PFSK-1 (cell line): ENCODE measurements around the gene ASIC4.

Experiments
- POLR2AphosphoS5 ChIP-seq: IDR thresholded peaks from 2 replicates; pipeline ENCODE4 v1.6.1; 2012; ENCODE audit warnings: low read depth, mild to moderate bottlenecking, control low read depth, low read length, moderate library complexity
- TF ChIP-seq, protein P1 (sequence below), 2 experiments: IDR thresholded peaks; 2 replicates each; pipeline versions ENCODE4 v1.6.1 to v1.8.0; 2011 to 2012; ENCODE audit warnings: low read depth in 2 of 2, low read length in 2 of 2, control low read depth in 1 of 2, inconsistent platforms in 1 of 2, mild to moderate bottlenecking in 1 of 2, moderate library complexity in 1 of 2; ENCODE audit not compliant: insufficient read depth in 1 of 2

DNA sequence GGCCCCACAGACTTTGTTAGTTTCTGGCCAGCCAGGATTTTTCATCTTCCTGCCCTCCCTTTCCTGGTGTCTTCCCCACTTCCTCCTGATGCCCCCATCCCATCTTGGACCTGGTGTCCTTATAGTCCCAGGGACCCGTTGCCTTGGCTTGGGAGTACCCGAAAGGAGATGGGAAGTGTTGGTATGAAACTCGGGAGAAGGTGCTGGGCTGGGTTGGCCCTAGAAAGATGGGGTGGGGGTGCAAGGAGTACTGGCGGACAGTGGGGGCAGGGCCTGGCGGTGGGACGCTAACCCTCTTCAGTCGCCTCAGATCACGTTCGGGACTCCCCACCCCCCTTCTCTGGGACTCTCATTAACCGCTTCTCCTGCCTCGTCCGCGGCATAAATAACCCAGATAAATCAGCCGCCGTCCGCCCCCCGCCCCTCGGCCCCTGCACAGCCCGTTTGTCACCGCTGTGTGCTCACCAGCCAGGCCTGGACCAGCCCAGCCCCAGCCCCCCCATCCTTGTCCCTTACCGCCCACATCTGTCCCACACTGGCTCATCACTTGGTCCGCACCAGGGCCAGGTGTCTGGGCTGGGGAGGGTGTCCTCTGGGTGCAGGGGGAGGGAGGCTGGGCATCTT lies 3.7 kb upstream of the ASIC4 start:
- TF ChIP-seq, protein P1, sequence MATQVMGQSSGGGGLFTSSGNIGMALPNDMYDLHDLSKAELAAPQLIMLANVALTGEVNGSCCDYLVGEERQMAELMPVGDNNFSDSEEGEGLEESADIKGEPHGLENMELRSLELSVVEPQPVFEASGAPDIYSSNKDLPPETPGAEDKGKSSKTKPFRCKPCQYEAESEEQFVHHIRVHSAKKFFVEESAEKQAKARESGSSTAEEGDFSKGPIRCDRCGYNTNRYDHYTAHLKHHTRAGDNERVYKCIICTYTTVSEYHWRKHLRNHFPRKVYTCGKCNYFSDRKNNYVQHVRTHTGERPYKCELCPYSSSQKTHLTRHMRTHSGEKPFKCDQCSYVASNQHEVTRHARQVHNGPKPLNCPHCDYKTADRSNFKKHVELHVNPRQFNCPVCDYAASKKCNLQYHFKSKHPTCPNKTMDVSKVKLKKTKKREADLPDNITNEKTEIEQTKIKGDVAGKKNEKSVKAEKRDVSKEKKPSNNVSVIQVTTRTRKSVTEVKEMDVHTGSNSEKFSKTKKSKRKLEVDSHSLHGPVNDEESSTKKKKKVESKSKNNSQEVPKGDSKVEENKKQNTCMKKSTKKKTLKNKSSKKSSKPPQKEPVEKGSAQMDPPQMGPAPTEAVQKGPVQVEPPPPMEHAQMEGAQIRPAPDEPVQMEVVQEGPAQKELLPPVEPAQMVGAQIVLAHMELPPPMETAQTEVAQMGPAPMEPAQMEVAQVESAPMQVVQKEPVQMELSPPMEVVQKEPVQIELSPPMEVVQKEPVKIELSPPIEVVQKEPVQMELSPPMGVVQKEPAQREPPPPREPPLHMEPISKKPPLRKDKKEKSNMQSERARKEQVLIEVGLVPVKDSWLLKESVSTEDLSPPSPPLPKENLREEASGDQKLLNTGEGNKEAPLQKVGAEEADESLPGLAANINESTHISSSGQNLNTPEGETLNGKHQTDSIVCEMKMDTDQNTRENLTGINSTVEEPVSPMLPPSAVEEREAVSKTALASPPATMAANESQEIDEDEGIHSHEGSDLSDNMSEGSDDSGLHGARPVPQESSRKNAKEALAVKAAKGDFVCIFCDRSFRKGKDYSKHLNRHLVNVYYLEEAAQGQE (IDR thresholded peaks at IDR 0.05; ENCODE audit: insufficient read depth in 1 of 2, low read depth in 2 of 2, low read length in 2 of 2) = no peak
- TF ChIP-seq POLR2AphosphoS5 = no peak
